ENCODE data around the gene PTPRN2.

DNA sequence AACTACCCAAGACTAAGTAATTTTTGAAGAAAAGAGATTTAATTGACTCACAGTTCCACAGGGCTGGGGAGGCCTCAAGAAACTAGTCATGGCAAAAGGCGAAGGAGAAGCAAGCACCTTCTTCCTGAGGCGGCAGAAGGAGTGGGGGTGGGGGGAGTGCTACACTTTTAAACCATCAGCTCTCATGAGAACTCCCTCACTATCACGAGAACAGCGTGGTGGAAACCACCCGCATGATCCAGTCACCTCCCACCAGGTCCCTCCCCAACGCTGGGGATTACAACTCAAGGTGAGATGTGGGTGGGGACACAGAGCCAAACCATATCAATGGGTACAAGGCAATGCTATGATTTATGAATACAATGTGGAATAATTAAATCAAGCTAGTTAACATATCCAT lies 241.9 kb downstream of the PTPRN2 start:
- TF ChIP-seq CTCF (IDR thresholded peaks at IDR 0.05) (no peak), ZFX (IDR thresholded peaks at IDR 0.05; ENCODE audit: borderline replicate concordance) (no peak)
